ENCODE data around the gene ITGAE.

ITGAE gene

DNA sequence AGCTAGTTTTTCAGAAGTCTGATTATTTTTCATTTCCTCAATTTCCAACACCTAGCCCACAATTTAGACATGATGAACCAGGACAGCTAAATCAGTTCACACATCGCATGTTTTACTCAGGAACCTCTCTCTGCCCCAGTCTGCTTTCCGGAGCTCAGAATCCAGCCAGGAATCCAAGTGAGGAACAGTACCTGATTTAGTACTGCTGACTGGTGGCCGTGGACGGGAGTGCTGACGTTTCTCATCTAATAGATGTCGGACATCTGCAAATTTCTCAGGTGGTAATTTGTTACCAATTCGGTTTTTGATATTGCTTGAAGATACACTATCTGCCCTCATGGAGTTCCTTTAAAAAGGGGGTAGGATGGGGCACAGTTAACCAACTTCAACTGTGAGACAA lies 14.9 kb upstream of the ITGAE start:
- DNase-seq, result no peak

DNA sequence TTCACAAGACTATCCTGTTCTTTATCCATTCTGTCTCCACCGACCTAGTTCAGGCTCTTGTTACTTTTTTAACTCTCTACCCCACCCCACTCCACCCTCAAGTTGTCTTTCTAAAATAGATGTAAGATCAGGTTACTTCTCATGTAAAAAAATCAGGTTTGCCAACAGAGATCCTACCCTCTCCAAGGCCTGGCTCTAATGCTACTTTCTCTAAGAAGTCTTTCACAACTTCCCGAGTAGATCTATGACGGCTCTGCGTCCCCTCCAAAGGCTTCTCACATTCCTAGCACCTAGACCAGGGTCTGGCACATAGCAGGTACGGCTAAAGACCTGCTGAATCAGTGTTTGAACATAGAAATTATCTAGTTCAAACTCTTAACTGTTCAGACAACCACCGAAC lies 14.1 kb upstream of the ITGAE start:
- no peak for DNase-seq

DNA sequence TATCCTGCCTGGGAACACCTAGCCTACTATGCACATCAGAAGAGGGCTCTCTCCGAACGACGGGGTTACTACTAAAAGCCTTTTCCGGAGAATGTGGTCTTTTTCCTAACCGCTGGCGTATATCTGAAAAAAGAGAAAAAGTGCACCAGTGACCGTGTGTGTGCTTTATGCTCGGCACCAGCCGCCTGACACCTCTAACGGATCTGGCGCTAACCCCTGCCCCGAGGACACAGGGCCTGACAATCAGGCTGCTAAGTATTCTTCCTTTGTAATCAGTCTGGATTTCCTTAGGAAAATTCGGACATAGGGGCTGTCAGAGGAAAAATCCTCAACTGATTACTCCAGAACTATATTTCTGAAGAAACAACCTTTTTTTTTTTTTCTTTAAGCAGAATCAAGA lies 13.4 kb upstream of the ITGAE start:
- DNase-seq, result no peak

DNA sequence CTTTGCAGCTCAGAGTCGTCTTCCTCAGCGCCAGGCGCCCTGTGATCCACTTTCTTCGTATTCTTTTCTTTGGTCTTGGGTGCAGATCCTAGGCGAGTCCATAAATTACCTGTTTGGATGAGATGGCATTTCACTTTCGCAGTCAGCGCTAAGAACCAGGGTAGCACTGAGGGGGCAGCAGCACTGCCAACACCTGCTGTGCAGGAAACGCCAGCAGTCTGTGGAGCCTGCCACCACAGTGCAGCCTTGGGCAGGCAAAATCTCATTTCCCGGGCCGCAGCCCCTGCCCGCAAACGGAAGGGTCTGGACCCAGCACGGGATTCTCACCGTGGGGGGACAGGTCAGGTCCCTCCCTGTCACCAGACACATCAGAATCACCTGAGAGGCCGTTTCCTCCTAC lies 12.2 kb upstream of the ITGAE start:
- no peak for DNase-seq

DNA sequence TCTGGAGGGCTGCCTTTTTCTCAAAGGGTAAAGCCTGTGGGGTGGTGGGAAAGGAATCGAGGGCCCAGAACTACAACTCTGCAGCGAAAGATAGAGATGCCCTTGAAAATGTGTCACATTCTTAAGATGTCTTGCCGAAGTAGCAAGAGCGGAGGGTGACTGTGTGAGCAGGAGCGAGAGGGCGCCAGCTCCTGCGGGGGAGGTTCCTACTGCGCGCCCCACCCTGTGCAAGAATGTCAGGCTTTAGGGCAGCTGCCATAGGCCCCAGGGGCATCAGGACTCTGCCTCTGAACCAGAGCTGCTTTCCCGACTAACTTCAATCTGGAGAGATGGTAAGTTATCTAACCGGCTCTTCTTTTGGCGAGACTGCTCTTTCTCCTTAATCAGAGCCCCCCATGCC lies 11.8 kb upstream of the ITGAE start:
- no peak for DNase-seq

DNA sequence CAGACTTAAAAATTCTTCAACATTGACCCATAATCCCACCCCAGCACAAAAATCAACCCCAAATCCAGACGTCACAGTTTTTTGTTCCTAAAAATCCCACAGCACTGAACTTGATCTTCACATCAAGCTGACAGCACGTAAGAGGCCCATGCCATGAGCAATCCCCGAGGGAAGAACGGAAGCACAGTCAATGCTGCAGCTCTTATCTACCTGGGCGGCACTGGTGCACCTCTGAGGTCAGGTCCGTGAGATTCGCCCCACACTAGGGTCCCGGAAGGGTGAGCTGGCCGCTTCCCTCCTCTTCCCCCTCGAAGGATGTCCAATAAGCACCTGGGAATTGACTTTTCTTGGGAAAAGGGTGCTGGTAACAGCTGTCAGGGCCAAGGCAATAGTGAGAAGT lies 11.3 kb upstream of the ITGAE start:
- no peak for DNase-seq

DNA sequence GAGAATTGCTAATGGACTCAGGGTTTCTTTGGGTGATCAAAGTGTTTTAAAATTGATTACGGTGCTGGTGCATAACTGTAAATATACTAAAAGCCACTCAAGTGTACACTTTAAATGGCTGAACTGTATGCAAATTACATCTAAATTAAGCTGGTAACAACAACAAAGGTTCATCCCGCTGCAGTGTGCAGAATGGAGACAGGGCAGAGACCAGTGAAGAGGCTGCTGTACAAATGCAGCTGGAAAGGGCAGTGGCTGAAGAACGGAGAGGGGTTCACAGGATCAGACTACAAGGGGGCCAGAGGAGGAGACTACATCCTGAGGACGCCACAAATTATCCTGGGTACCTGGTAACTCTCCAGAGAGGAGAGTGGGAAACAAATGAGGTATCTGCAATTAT lies 9.0 kb upstream of the ITGAE start:
- no peak for DNase-seq

DNA sequence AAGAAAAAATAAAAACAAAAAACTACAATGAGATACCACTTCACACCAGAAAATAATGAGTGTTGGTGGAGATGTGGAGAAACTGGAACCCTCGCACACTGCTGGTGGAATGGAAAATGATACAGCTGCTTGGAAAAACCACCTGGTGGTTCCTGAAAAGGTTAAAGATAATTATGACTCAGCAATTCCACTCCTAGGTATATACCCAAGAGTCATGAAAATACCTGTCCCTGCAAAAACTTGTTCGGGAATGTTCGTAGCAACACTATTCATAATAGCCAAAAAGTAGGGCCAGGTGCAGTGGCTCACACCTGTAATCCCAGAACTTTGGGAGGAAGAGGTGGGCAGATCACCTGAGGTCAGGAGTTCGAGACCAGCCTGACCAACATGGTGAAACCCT lies 8.1 kb upstream of the ITGAE start:
- DNase-seq, result no peak

DNA sequence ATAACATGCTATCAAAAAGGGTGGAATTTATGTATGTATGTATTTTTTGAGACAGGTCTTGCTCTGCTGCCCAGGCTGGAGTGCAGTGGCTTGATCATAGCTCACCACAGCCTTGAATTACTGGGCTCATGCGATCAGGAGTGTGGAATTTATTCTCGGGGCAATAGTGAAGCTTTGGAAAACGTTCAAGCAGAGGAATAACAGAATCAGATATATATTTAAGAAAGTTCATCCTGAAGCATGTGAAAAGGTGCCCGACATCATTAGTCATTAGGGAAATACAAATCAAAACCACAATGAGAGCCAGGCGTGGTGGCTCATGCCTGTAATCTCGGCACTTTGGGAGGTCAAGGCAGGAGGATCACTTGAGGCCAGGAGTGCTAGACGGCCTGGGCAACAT lies 7.7 kb upstream of the ITGAE start:
- no peak for DNase-seq

DNA sequence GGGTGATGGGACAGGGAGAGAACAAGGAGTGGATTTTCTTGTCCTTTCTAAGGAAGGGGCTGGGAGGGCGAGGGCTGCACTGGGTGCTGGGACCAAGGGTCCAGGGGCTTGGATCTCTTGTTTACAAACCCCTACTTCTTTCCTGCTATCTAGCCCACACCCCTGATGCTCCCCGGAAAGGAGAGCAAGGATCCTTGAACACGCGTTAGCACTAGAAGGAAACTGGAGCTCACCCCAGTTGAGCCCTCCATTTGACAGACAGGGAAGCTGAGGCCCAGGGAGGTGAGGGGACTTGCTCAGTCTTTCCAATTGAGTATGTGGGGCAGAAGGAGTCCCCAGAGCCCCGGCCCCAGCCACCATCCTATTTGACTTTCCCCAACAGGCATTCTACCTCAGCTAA lies 4.6 kb upstream of the ITGAE start:
- DNase-seq, result no peak

DNA sequence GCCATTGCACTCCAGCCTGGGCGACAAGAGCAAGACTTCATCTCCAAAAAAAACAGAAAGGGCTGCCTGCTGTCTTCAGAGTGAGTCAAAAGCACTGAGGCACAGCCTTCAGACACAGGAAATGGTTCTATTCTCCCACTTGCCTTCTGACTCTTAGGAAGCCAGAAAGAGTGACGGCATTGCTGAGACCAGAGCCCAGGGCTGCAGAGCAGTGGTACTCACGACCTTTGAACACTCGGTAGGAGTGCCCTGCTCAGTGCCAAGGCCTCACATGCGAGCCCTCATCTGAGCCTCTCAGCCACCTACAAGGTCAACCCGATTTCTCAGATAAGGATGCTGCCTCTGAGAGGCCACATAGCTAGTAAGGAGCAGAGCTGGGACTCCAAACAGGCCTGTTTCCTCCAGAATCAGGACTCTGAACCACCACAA lies 3.5 kb upstream of the ITGAE start:
- DNase-seq, result no peak

DNA sequence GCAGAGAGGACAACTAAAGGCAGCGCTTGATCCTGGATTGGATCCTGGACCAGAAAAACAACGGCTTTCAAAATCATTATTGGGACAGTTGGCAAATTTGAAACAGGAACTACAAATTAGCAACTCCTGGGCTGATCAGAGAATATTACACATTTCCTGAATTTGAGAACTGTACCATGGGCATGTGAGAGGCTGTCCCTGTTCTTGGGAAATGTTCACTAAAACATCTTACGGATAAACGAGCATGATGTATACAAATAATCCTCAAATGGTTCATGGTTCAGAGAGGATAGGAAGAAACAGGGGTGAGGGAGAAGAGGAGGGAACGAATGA lies 2.3 kb upstream of the ITGAE start:
- DNase-seq, result no peak

DNA sequence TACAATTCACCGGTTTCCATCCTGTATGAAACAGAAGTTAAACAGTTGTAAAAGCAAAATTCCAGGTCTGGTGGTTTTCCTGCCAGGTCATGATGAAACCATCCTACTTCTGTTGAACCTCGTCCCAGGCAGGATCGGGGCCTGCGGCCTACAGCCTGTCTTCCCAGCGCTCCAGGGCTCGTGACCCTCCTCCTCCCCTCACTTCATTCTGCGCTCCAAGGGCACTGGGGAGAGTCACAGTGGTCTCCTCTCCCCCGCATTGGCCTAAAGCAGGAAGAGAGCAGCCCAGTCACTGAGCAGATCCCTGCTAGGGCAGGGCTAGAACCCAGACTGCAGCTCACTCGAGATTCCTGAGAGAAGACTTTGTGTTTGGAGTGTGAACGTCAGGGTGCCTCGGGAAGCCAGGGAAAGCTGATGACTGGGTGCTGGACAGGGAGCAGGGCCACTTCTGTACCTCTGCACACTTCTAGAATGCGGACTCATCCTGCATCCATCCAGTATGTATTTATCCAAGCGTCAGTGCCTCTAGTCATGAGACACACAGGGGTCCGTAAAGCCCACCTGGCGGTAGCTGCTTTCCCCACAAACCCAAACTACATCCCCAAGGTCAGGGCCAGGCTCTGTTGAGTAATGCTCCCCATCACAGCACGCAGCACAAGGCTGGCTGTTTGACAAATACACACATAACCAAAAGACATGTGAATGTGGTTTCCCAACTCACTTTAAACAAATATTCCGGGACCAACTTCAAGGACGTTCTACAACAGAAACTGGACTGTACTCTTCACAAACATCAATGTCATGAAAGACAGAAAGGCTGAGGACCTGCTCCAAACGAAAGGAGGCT lies 1.7 kb upstream of the ITGAE start:
- DNase-seq, result no peak

DNA sequence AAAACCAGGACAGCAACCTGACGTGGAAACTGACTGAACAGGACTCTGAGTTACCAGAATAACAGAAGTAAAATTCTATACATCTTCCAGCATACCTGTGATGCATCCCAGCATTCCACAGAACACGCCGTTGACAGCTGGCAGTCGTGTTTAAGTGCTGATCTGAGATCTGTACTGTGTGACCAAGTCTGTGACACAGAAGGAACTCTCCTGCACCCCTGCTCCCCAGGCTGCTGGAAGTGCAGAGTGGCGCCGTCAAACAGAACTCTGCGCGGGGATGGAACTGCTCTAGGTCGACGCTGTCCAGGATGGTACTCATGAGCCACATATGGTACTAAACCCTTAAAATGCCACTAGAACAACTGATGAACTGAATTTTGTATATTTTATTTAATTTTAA lies 804 bp upstream of the ITGAE start:
- DNase-seq, result no peak

DNA sequence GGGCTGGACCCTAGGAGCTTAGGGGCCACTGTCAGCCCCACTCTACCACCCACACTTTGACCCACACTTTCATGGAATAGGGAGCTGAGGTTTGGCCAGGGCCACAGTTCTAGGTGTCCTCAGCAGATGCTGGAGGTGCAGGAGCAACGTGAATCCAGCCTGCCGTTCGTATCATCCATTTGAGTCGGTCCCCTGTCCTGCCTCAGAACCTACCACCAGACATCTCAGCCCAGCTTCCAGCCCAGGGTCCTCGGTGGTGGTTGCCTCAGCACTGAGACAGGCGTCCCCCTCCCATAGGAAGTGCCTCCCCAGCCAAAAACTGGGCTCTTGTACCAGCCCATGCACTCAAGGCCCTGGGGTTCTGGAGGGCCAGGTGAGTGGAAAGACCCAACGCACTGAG lies 359 bp upstream of the ITGAE start:
- no peak for DNase-seq

DNA sequence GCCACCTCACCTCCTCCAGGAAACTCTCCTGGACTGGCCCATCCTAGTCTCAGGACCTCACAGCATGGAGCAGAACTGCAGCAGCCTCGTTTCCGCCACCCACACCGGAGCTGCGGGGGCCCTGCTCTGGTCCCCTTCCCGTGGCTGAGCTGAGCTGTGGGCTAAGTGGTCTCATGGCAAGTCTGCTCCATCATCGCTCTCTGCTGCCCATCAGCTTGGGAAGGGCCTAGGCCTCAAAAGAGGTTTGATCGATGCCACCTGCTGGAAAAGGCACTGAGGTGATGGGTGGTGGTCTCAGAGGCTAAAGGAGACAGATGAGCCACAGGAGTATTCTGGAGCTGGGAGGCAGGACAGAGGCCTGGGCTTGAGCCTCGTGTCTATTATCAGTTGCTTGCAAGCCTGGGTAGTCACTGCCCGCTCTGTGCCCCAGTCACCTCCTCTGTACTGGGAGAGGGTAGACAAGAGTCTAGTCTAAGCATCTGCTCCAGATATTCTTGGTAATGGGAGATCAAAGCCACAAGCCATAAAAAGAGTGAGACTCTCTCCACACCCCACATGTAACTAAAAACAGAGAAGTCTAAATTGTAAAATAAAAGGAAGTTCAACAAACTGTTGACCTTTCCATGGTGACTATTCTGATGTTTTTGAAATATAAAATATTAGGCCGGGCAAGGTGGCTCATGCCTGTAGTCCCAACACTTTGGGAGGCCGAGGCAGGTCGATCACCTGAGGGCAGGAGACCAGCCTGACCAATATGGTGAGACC lies 1.6 kb downstream of the ITGAE start:
- DNase-seq, result no peak

DNA sequence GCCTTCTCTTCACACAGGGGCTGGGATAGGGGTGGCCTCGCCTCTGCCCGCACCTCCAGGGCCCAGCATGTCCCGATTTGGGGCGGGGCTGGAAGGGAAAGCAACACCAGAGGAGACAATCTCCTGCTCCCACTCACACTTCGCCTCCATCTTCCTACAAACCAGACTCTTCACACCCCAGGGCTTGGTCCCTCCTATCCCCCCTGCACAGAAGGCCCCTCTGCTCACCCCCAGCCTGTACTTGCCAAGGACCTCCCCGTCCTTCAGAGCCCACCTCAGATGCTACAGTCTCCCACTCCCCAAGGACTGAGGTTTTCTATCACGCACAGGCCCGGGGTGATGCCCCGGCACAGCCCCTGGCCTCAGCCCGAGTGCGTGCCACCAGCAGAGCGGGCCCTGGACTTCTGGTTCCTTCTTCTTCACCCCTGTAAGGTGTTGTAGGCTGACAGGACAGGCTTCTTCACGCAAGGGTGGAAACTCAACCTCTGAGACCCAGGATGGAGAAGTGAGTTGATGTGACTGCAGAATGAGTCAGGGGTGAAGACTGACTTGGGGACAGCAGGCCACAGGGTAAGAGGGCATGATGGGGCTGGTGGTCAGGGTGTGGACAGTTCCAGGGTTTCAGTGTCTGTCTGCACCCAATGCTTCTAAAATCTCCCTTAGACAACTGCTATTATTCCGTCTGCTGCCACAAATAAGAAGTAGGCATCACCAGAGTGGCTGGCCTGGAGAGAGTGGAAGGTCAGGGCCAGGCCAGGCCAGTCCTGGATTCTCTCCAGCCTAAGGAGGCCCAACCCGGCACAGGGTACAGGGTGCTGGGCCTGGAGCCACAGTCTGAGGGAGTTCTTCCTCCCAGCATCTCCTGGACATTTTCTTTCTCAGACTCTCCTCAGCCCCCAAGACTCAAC lies 2.5 kb downstream of the ITGAE start:
- DNase-seq, result no peak

DNA sequence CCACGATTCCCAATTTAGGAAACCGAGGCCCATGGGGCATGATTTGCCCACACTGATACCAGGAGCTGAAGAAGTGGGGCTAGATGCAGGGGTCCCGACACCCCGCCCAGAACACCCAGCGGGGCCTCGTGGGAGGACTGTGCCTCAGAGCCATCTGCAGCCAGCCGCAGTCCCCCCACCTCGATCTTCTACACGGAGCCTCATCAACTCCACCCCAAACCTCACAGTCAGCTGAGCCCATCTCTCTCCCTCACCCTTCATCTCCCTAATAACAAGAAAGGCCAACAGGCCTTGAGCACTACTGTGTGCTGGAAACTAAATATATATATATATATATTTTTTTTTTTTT lies 4.2 kb downstream of the ITGAE start:
- DNase-seq, result no peak

DNA sequence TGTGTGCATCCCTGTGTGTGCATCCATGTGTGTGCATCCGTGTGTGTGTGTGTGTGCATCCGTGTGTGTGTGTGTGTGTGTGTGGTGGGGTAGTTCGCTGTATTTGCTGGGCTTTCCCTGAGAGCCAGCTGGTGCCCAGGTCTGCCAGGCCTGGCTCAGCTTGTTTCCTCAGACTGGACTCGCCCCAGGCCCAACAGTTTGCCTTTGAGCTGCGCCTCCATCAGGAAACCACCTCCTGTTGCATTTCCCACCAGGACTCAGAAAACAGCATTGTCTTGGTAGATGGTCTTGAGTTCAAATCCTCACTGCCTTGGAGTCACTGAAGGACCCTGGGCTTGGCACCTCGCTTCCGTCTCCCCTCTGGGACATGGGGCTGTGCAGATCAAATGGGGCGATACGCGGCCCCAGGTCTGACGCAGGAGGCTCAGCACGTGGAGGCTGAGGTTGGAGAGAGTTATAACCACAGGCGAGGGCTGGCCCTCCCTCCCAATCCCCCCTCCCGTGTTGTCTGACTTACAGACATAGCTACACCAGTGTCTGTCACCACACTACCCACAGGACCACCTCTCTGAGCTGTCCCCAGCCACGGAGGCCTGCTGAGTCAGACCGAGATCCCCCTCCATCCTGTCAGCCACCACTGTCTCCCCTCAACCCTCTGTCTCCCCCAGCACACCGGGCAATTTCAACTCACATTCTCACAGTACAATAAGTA lies 4.7 kb downstream of the ITGAE start:
- DNase-seq, result no peak

DNA sequence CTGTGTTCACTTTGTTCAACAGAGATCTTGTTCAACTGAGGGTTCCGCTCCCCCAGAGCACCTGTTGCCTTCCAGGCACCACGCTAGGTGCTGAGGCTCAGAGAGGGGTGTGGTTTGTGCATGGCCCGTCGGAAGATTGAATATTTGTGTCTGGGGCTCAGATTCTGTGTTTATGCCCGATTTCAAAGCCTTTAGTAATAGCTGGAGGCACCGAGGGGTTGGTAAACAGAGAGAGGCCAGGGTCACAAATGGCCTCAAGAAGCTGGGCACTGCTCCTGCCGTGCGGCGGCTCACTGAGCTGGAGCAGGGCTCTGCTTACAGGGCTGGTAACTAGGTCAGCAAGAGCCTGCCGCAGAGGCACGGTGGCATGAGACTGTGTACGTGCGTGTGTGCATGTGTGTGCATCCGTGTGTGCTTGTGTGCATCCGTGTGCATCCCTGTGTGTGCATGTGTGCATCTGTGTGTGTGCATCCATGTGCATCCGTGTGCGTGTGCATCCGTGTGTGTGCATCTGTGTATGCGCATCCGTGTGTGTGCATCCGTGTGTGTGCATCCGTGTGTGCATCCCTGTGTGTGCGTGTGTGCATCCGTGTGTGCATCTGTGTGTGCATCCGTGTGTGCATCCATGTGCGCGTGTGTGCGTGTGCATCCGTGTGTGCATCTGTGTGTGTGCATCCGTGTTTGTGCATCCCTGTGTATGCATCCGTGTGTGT lies 5.4 kb downstream of the ITGAE start:
- DNase-seq, result no peak

DNA sequence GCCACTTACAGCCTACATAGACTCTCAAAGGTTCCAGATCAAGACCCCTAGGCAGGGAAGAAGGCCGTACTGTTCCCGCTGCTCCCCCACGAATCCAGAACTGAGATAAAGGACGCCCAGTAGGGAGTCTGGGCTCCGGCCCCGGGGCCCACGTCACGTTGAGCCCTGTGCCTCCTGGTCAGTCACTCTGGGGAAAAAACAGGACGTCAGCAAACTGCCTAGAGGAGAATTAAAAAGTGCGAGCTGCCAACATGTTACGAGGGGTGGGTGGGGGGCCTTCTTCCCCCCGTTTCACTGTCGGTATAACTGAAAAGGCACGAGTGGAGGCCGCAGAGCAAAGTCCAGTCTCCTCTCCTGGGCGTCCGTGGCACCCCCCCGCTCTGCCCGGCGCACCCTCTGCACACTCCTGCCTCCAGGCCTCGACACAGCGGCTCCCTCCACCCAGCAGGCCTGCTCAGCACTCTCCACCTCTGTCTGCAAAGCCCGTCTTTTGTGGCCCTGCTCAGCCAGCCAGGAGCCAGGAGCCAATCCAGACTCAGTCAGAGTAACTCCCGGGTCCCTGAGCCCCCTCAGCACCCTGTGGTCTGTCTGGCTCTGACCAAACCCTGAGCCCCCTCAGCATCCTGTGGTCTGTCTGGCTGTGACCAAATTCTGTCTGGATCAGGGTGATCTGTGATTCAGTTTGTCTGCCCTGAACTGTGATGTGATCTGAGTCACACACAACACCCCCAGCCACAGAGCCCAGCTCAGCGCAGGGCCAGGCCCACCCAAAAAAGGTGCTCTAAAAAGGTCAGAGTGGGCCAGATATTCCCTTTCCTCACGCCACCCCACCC lies 6.2 kb downstream of the ITGAE start:
- no peak for DNase-seq

Data from NCI-H1048 (cell line).